ENCODE measurements around the gene EXT2.

Gene EXT2

DNA sequence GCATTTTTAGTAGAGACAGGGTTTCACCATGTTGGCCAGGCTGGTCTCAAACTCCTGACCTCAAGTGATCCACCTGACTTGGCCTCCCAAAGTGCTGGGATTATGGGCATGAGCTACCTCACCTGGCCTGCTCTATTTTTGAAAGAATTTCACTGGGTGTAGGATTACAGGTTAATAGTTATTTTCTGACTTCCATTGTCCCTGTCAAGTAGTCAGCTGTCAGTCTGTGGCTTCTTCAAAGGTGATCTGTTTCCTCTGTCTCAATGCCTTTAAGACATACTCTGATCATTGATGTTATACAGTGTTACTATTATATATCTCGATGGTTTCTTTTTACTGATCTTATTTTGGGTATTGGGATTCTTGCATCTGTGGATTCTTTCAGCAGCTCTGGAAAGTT is 10.1 kb upstream of the EXT2 start:
- no peak for DNase-seq (ENCODE audit: low spot score)

DNA sequence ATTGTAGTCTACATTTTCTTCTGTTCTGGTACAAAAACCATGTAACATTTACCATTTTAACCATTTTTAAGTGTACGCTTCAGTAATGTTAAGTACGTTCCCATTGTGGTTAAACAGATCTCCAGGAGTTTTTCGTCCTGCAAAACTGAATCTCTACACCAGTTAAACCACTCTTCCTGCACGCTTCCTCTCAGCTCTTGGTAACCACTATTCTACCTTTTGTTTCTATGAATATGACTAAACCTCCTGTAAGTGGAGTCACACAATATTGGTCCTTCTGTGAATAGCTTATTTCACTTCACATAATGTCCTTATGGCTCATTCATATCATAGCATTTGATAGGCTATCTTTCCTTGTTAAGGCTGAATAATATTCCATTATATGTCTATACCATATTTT is 7.1 kb upstream of the EXT2 start:
- DNase-seq (ENCODE audit: low spot score): no peak

DNA sequence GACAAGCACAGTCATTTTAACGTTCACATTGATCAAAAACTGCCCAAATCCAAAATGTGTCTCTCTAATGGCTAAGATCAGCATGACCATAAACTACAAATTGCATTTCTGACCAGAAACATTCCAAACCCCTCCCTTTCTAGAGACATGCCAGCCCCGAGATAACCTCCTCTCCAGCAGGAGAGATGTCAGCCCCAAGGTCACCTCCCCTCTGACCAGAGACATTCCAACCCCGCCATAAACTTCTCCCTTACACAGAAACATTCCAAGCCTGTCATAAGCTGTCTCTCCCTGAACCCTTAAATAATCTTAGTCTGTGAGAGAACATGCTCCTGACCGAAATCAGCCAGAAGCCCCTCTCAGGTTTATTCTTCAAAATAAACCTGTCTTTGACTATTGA is 6.6 kb upstream of the EXT2 start:
- no peak for DNase-seq (ENCODE audit: low spot score)

DNA sequence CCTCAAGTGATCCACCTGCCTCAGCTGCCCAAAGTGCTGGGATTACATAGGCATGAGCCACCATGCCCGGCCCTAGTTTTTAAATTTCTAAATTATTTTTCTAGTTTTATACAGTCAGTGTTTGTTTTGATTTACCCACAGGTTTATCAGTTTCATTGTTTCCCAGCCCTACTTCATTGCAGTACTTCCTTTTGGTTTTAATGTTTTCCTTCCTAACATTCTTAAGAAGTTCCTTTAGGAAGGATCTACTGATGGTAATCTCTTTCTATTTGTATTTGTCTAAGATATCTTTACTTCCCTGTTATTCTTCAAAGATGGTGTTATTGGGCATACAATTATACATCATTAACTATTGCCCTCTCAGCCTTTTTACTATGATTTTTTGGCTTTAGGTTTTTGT is 4.9 kb upstream of the EXT2 start:
- no peak for DNase-seq (ENCODE audit: low spot score)

DNA sequence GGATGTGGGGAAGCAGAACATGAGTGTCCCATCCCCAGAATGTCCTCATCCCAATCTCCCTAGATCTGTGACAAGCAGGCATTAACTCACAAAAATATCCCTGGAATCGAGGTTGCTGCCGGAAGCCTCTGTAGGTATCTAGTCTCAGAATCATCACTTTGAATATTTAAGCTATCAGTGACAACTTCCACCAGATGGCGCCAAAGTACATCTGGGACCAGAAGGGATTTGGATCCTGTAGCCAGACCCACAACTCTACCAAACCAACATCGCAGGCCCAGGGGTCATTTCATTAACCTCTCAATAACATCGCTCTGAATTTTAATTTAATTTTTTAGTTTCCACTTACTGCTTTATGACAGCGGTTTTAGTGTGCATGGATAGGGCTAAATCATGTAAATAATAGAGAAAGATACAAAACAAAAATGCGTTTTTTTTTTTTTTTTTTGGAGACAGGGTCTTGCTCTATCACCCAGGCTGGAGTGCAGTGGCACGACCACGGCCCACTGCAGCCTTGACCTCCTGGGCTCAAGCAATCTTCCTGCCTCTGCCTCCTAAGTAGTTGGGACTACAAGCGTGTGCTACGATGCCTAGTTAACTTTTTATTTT is 1.1 kb upstream of the EXT2 start:
- DNase-seq (ENCODE audit: low spot score): peak; percentile 87

DNA sequence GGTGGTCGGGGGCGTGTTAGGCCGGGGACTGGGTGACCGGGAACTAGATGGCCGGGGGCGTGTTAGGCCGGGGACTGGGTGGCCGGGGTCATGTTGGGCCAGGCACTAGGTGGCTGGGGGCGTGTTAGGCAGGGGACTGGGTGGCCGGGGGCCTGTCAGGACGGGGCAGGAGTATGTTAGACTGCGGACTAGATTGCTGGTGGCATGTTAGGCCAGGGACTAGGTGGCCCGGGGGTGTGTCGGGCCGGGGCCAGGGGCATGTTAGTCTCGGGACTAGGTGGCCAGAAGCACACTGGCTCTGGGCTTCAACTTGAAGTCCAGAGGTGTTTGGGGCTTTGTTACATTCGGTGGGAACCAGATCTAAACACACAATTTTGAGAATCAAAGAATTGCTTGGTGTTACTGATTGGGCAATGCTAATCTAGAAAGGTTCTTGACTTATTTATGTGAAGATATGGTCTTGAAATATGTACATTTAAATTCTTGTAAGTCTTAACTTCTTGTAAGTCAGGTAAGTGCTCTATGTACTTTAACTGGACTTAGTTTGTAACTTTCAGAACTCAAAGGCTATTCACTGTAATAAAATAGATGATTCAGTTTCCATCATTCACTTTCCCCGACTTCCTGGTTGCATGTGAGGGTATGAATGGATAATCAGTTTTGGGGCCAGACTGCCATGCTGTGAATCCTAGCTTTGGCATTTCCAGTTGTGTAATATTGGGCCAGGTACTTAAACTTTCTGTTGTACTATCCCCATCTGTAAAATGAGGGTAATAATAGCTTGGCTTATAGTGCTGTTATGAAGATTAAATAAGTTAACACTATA is 1.1 kb downstream of the EXT2 start:
- peak; percentile 41 for DNase-seq (ENCODE audit: low spot score)

DNA sequence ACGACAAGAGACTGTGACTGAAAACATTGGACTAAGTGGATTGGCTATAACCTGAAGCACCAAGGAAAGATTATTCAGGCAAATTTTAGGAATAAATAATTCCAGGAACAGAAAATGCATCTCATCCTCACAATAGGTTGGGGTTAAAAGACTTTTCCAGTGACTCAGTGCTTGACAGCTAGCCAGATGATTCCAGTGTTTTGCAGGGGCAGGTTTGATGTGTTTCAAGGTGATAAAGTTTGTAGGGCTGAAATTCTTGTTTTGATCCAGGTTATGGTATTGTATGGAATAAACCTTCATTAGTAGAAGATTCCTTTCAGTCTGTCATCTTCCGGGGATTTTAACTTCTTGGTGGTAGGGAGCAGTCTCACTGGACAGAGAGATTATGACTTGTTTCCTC is 2.3 kb downstream of the EXT2 start:
- DNase-seq (ENCODE audit: low spot score): peak; percentile 24

DNA sequence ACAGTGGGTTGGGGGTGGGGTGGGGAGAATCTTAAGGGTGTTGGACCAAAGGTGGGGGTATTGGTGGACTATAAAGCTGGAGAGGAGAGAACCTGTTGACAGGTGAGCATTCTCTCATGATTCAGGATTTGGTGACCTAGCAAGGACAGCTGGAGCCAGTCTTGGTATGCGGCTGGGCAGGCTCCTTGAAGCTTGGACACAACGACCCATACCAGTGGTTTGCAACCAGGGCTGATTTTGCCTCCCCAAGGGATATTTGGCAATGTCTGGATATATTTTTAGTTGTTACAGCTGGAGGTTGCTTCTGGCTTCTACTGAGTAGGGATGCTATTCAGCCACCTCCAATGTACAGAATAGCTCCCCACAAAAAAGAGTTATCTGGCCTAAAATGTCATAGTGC is 5.6 kb downstream of the EXT2 start:
- DNase-seq (ENCODE audit: low spot score): no peak

DNA sequence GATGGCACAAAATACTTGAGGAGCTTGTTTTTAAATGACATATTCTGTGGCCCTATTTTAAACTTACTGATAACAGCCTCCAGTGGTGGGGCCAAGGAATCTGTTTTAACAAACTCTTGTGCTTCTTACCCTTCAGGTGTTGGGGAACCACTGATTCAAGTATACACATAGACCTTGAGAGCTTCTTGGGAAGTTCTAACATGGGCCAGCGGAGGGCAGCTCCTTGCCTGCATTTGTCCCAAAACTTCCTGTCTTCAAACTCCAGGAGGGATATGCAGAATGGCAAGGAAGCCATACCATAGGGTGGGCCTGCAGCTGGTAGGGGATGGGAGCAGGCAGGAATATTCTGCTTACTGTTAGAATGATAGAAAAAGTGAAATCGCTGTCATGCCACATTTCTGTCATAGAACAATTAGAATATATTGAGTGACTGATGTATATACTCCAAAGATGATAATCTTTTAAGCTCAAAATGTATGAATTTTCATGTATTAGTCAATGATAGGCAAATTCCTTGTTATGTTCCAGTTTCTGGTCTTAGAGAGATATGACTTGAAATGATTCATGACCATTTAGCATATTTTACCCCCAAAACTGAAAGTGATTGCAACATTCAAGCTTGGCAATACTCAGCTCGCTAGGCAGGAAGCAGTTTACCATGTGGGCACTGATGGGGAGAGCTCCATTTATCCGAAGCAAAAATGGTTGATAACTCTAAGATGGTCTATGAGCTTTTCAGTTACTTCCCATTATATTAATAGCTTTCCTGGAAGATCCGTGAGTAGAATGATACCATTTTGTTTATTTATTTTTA is 9.2 kb downstream of the EXT2 start:
- no peak for DNase-seq (ENCODE audit: low spot score)

DNA sequence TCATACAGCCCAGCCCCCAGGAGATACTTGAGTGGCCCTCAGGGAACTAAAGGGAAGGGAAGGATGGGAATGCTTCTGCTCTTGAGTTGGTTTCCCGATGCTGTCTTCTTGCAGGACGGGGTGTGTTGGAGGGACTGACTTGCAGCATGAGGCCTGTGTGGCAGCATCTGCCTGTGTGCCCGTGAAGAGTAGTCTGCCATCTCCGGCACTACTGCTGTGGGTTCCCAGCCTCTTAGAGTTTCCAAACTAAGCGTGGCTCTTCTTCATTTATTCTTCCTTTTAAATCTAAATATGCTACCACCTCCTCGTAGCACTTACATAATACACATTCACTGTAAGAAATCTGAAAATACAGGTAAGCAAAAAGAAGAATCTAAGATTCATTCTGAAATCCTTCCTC is 12.8 kb downstream of the EXT2 start:
- DNase-seq (ENCODE audit: low spot score): no peak

DNA sequence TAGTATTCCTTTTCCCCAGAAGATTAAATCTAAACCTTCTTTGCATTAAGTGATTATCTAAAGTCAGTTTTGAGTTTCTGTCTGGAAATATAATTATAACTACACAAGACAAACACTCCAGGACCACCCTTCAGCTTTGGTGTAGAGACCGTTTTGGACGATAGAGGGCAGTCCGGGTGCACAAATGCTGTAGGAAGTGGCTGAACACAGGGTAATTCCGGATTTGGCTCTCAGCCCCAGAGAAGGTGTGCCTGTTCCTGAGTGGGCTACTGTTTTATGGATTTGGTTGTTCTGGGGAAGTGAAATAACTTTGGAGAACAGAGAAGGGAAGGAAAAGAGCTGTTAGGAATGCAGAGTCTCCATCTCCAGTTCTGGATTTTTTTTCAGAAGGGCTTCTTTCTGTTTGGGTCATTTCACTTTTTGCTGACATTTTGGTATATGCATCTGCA is 14.8 kb downstream of the EXT2 start:
- DNase-seq (ENCODE audit: low spot score): peak; percentile 63

DNA sequence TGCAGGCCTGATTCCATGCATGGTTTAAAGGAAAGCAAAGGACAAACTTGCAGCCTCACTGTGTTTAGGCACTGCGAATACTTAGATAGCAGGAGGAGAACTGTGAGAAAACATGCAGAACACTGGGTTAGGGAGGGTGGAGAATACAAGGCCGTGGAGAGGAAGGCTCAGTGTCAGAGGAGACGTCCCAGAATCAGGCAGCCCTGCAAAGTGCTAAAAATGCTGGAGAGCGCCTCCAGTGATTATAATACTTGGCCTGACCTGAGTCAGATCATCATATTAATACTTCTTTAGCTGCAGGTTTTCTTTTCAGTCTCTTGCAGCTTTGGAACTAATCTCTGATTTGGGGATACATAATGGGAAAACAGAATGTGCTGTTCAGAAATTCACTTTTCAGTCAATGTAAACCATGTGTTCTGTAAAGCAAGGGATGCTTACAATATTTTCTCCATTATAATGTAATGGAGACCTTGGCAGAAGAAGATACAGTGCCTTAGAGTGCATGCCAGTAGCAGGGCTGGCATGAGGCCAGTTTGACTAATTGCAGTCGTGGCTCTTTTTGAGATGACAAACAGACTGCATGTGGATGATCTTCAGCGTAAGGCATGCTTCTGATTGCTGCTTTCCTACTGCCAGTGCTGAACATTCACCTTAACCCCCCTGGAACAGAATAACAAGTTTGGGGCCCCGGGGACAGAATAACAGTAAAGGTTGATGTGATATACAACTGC is 16.8 kb downstream of the EXT2 start:
- DNase-seq (ENCODE audit: low spot score): peak; percentile 86

DNA sequence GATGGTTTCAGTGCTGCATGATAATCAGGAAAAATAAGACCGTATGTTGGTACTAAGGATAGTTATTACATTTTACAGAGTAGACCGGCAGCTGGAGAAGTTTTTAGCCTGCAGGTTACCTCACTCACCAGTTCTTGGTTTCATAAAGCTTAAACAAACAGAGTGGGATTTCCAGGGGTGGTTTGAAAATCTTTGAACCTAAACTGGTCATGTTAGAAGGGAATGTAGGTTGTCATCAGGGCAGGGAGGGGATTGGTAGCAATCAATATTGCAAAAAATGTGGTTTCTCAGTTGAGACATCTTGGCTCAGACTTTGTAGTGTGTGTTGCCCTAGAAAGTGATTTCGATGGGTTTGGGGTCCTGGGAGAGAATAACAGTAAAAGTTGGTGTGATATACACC is 17.5 kb downstream of the EXT2 start:
- no peak for DNase-seq (ENCODE audit: low spot score)

DNA sequence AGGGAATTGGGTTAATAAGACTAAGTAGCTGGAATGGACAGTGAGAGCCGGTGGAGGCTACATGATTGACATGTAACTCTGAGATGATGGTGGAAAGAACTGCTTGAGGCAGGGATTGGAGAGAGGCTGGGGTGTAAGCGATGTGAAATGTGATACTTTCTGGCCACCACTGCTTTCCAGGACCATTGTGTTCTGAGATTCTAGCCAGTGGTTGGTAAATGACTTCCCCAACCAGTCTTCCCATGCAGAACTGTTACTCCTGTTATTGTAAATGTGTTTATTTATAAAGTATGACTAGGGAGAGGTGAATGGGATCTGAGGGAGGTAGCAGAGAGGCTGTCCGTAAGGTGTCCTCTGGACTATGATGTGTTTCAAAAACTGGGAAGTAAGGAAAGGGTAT is 18.1 kb downstream of the EXT2 start:
- DNase-seq (ENCODE audit: low spot score): no peak

DNA sequence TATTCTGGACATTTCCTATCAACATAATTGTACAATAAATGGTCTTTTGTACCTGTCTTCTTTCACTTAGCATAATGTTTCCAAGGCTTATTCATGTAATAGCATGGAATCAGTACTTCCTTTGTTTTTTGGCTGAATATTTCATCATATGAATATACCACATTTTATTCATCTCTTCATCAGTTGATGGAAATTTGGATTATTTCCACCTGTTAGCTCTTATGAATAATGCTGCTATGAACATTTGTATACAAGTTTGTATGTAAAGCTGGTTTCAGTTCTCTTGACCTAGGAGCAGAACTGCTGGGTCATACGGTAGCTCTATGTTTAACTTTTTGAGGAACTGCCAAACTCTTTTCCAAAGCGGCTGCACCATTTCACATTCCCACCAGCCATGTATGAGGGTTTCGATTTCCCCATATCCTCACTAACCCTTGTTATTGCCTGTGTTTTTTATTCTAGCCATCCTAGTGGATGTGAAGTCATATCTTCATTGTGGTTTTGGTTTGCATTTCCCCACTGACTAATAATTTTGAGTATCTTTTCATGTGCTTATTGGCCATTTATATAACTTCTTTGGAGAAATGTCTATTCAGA is 20.9 kb downstream of the EXT2 start:
- DNase-seq (ENCODE audit: low spot score): no peak

DNA sequence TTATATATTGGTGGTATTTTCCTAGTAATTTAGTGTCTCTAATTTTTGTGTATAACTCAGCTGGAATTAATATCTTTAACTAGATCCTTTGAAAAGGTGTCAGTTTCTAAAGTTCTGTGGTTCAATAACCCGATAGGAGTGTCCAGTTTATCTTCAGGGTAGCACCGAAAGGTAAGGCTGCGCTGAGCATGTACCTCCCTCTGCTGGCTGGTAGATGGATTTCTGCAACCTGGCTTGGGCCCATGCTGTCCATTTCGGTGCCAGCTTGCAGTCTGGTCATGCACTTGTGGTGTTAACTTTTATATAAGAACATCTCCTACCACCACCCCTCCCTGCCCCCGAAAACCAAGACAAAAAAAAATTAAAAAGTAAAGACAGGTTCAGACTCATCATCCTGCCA is 24.7 kb downstream of the EXT2 start:
- DNase-seq (ENCODE audit: low spot score): no peak

DNA sequence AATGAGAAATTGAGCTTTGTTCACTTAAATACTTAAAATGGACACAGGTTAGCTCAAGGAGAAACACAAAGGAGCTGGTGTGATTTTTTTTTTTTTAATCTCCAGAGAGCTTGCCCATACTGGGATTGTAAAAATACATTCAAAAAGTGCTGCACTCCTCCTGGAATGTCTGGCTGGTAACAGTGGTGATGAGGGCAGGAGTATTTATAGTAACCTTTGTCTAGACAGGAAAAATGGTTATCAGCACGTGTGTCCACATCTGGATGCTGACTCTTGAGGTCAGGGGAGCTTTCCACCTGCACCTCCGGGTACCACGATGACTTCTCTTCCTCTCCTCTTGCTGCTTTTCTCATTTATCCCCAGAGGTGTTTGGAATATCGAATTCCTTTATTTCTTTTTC is 30.1 kb downstream of the EXT2 start:
- no peak for DNase-seq (ENCODE audit: low spot score)

DNA sequence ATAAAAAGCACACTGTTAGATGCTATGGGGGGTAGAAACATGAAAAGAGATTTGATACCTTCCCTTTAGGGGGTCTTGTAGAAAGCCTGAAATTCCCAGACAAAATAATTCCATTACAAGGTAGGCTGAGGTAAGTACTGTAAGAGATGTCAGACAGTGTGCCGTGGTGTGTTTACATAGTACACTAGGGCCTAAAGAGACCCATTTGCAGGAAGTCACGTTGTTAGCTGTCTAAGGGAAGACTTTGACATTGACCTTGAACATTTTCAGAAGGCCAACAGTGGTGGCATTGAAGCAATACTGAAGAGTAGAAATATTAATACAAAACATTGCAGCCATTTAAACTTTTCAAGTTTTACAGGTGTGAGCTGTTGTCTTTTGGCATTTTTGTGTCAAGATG is 30.8 kb downstream of the EXT2 start:
- DNase-seq (ENCODE audit: low spot score): no peak

DNA sequence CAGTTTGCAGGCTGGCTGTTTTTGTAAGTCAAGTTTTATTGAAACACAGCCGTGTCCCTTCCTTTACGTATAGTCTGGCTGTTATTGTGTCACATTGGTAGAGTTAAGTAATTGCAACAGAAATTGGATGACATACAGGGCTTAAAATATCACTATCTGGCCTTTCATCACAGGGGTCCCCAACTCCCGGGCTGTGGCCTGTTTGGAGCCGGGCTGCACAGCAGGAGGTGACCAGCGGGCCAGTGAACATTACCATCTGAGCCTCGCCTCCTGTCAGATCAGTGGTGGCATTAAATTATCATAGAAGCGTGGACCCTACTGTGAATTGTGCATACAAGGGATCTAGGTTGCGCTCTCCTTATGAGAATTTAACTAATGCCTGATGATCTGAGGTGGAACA is 31.7 kb downstream of the EXT2 start:
- DNase-seq (ENCODE audit: low spot score): no peak

DNA sequence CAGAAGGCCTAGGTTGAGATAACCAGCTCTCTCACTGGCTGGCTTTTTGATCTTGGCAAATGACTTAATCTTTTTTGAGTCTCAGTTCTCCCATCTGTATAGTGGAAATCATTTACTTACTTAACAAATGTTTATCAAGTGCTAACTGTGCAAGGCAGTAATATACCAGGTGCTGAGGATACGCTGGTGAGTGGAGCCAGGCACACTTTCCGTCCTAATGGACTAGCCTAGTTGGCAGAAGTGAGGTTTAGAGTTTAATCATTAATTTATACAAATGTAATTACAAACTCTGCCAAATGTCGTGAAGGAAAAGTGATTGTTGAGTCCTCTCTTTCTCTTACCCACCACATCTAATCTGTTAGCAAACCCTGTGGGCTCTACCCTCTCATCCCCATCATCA is 33.3 kb downstream of the EXT2 start:
- no peak for DNase-seq (ENCODE audit: low spot score)

DNA sequence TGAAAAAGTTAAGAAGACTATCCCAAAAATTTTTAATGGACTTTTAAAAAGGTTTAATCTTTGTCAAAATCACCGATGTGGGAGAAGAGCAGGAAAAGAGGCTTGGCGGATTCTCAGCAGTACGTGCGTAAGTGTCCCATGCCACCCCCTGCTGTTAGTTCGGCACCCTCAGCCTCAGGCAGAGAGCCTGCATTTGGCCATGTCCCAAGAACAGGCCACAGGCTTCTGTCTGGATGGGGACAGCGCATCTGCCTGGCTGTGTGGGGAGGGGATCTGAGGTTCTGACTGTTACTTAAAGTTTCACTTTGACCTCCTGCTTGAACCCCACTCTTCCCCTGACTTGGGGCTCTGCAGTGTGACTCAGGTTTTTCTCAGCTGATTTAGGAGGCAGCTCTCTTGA is 35.3 kb downstream of the EXT2 start:
- no peak for DNase-seq (ENCODE audit: low spot score)
